Stimulated activated CD8-positive, alpha-beta memory T cell treated with anti-CD3 and anti-CD28 coated beads, Interleukin-15, amount 100 ng/mL, for 1 hour (primary cell): ENCODE data around the gene NDRG2.
A peak's percentile ranks its signal among the peaks of the same experiment; 100 is the strongest.

Experiments
- DNase-seq: peaks from one replicate; pipeline ENCODE4 v3.0.0-alpha.2; 2020; ENCODE audit warnings: low read depth

NDRG2 gene

DNA sequence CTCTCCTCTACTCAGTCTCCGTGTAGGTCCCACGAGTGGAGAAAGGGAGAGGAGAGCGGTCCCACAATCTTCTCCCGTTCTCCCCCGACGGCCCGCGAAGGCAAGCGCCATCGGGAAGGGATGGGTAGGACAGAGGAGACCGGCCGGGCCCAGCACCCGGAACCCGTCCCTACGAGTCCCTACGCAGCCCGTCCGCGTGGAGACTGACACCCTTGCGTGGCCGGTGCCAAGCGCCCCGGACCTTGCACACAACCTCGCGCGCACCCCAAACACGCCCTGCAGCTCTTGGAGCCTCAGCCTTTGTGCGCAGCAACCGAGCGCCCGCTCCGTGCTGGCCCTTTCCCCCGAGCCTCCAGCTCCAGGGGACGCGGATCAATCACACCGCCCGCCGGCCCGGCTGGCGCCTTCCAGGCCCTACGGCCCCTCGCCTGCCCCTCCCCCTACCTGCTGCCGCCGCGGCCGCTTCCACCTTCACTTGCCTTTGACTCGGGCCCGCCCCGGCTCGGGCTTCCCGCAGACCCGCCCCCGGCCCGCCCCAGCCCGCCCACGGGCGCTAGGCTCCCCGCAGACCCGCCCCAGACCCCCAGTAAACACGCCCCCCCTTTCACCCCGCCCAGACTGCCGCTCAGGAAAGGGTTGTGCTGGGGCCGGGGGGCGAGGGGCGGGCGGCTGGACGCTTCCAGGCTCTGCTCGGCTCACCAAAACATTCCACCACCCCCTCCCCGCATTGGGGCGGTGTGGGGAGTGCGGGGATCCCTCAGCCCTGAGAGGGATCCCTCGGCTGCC is at the start of gene NDRG2:
TSS of gene NDRG2 (minus strand) at position 477 of the 786 bp plus-strand sequence. CDS start 1,746 bp downstream, outside the sequence.
- peak; percentile 54 for DNase-seq

- no peak for DNase-seq
Observed at GRCh38 chr14:21073921-21074320, 49.1 kb upstream of the NDRG2 start.

GRCh38 chr14:21072781-21073339 is 48.0 kb upstream of the NDRG2 start:
- no peak for DNase-seq

DNA sequence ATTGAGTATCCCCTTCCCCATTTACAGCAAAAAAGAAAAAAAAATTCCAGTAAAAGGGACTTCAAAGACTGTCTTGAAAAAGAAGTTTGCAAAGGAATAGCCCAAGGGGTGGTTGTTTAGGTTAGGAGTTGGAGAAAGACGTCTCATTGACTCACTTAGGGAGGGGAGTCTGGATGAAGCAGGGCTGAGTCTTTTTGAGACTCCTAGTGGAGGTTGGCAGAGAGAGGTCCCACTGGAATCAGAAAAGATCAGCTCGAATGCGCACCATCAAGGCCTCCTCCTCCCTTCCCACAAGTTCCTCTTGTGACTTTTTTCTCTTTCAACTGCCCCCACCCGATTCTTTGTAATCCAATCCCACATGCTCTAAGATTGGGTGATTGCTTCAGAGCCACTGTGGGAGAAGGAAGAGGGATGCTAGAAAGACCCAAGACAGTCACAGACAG is 47.2 kb upstream of the NDRG2 start:
- no peak for DNase-seq

DNA sequence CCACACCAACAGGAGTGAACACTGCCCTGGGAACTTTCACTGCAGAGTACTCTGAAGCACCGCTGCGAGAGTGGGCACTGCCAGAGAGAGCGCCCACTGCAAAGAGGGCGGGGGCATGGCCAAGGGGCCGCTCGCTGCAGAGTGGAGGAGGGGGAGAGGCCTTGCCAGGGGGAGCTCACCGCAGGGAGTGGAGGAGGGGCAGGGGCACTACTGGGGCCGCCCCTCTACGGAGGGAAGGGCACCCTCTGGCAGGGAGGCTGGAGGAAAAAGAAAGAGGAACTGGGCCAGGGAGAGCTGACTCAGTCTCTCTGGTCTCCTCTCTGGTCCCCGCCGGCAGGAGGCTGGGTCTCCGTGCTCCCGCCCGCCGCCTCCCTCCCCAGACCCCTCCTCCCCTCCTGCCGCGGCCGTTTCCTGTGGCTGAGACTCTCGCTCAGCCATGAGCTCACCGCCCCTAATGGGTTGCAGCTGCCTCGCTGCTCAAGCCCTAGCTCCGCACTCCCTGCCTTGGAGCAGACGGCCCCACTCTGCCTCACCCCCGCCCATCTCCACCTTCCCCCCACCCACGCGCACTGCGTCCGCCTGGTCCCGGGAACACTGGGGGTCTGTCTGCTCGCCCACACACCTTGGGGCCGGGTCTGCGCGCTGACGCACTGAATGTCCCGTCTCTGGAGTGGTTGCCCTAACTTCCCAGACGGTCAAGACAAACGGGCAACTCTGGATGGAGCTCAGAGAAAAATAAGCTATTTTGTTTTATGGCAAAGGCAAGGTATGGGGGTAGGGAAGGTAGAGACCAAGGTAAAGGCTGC is 46.6 kb upstream of the NDRG2 start:
- no peak for DNase-seq

GRCh38 chr14:21070610-21071224 is 45.9 kb upstream of the NDRG2 start:
- DNase-seq: no peak

DNA sequence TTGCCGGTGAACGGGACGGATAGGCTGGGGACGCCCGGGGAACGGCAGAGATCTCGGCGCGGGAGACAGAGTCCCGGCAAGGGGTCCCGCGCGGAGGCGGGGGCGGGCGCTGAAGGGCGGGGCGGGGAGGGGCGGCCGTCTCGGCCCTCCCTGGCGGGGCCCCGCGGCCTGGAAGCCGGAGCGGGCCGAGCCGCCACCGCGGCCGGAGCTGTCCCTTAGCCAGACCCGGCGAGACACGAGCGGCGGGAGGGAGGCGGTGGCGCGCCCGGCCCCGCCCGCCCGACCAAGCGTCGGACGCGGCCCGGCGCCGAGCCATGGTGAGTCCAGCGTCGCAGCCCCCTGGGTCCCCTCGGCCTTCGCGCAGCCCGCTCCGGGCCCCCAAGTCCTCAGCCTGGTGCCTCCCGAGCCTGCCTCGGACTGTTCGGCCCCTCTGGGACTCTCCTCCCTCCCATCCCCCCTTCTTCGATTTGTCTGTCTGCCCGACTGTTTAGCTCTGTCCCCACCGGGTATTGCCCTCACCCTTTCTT is 45.3 kb upstream of the NDRG2 start, which contains the start of gene ARHGEF40:
TSS of gene ARHGEF40 (plus strand) at position 222 of the 527 bp plus-strand sequence. CDS start at position 315, 93 bp downstream.
- no peak for DNase-seq

GRCh38 chr14:21069388-21070082 is 44.7 kb upstream of the NDRG2 start:
- no peak for DNase-seq

GRCh38 chr14:21068521-21069387 is 43.9 kb upstream of the NDRG2 start:
- no peak for DNase-seq

- DNase-seq: no peak
Observed at GRCh38 chr14:21066882-21067502, 42.1 kb upstream of the NDRG2 start.

DNA sequence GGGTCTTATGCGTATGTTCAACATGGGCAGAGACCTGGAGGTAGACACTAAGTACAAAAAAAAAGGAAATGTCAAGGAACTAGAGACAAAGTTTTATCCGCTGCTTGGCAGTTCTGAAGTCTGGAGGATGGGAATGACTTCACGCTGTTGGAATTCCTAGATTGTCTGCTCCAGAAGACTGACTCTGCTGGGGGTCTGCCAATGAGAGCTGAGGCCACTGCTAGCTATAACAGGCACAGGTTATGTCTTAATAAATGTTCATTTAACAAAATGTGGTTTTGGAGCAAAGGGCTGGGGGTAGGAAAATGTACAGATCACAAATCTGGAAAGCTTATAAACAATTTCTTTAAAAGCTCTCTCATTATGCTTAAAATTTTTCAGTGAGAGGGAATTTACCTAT is 38.6 kb upstream of the NDRG2 start:
- no peak for DNase-seq

DNA sequence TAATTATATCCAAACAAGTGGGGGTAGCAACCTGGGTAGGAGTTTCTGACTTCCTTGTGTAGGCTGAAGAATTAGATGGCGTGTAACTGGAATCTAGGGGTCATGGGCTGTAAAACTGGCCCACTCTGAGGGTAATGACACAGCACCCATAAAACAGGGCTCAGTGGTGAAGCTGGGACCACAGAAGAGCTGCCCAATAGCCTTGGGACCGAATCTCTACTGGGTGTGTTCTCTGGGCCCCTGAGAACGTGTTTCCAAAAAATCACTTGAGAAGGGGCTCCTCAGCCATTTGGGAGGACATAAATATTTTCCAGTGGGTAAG is 36.4 kb upstream of the NDRG2 start:
- DNase-seq: no peak

GRCh38 chr14:21060614-21061346 is 35.9 kb upstream of the NDRG2 start:
- no peak for DNase-seq

GRCh38 chr14:21059842-21060613 is 35.2 kb upstream of the NDRG2 start:
- DNase-seq: no peak

DNA sequence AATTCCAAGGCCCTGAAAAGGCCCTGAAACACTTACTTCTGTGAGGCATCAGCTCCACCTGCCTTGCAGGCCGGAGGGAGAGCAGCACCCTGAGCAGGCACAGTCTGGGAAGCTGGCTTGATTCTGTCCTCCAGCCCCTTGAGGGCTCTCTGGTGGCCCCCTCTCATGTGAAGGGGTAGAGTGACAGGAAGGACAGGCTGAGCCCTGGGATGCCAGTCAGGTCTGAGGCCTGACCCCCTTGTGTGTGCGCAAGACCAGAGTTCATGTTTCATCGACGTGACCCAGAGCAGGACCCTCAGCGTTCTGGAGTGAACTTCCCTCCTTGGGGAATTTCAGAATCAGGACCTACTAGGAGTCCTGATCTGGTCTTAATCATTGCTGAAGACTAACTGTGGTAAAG is 34.0 kb upstream of the NDRG2 start:
- no peak for DNase-seq

DNA sequence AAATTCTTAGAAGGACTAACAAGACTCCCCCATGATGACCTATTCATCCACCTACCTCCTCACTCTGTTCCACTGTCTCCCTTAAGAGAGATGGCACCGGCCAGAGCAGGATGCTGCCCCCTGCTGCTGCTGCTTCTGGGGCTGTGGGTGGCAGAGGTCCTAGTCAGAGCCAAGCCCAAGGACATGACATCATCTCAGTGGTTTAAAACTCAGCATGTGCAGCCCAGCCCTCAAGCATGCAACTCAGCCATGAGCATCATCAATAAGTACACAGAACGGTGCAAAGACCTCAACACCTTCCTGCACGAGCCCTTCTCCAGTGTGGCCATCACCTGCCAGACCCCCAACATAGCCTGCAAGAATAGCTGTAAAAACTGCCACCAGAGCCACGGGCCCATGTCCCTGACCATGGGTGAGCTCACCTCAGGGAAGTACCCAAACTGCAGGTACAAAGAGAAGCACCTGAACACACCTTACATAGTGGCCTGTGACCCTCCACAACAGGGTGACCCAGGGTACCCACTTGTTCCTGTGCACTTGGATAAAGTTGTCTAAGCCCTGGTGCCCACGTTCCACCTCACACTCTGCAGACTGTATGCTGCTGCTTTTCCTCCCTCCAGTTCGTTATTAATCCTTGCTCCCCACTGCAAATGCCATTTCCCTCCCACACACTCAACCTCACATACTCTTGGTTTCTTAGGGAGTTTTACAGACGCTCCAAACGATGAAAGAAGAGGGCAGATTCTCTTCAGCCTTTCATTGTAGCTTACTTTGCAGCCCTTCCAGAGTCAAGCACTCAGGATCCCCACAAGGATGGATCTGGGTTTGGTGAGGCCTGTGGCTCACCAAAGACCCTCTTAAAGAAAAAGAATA is 33.2 kb upstream of the NDRG2 start, which contains the start of gene RNASE8:
TSS of gene RNASE8 (plus strand) at position 20 of the 873 bp plus-strand sequence. CDS start at position 91, 71 bp downstream.
- no peak for DNase-seq

DNA sequence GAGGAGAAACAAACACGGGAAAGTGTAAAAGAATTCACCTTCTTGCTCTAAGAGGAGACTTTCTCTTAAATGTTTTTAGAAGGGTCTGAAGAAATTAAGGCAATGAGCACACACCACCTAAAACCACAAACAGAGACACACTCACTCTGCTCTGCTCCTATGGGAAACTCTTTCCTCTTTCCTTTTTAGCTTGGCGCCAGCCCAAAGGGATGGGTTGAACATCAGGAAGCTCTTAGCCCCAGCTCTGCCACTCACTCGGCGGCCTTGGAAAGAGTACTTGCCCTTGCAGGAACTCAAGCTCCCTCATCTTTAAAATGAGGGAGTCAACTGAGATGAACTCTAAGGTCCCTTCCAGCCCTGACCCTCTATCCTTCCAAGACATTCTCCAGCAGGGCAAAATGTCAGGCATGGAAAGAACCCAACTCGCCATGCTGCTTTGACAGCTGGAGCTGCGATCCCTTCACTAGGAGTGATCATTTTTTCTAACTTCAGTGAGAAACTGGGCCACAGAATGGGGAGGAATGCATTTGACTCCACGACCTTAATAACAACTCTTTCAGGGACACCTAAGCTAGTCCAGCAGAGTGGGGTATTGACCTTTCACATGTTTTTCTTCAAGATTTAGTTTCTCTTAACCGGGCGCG is 31.8 kb upstream of the NDRG2 start:
- DNase-seq: no peak
